HK-2 (cell line): Measurements from ENCODE around the gene PRDM16.

ENCODE experiments used
- DNase-seq: peaks from one replicate; pipeline ENCODE4 v3.0.0-alpha.2; 2018; ENCODE audit not compliant: unreplicated experiment

PRDM16 gene

DNA sequence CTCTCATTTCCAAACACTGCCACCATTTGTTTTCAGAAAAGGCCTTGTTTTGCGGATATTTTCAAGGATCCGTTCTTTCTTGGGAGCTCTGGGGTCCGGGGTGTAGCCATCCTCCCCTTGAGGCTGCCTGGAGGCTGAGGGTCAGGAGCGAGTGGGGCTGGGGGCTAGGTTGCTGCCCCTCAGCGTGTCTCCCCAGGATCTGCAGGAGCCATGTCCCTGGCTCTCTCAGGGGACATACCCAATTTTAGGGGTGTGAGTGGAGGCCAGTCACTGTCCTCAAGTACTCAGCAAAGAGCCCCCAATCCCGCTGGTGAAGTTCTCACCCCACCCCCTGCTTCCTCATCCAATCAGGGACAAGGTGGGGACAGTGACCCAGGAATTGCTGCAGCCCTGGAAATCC is 15.0 kb upstream of the PRDM16 start:
- no peak for DNase-seq

DNA sequence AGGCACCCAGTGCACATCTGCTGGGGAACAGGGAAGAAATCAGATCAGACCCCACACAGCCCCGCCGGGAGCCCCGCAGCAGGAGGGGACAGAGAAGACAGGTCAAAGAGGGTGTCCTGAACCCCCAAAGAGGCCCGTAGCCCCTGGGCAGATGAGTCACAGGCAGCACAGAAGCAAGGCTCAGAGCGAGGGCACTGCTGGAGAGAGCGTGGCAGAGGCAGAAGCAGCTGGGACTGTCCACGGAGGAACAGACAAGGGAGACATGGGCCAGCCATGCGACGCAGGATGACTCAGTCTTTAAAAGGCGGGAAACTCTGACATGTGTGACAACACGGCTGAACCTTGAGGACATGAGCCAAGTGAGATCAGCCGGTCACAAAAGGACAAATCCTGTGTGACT is 14.5 kb upstream of the PRDM16 start:
- DNase-seq: no peak

DNA sequence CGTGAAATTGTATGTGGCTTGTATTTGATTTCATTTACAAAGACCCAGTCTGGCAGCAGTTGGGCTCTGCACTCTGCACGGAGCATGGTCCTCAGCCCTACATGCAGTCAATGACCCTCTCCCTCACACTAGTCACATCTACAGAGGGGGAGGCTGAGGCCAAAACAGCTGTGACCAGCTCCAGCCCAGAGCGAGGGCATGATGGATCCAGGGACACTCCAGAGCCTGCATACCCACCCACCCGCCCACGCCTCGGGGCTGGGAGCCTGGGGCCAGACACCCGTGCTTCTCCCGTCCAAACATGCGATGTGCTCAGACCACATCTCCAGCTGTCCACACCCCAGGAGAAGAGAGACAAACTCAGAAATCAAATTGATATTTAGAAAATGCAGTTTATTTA is 14.0 kb upstream of the PRDM16 start:
- no peak for DNase-seq

DNA sequence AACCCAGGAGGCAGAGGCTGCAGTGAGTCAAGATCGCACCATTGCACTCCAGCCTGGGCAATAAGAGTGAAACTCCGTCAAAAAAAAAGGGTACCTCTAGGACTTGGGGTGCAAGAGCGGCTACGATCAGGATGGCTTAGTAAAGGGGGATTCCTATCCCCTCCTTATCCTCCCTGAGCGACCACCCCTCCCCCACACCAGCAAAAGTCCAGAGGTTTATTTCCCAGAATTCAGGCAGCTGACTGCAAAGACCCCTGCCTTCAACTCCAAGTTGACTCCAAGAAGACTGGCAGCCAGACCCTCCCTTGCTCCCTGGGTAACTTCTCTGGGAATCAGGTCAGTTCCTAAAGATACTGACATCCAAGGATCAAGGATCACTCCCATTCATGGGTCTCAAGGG is 12.4 kb upstream of the PRDM16 start:
- DNase-seq: no peak

DNA sequence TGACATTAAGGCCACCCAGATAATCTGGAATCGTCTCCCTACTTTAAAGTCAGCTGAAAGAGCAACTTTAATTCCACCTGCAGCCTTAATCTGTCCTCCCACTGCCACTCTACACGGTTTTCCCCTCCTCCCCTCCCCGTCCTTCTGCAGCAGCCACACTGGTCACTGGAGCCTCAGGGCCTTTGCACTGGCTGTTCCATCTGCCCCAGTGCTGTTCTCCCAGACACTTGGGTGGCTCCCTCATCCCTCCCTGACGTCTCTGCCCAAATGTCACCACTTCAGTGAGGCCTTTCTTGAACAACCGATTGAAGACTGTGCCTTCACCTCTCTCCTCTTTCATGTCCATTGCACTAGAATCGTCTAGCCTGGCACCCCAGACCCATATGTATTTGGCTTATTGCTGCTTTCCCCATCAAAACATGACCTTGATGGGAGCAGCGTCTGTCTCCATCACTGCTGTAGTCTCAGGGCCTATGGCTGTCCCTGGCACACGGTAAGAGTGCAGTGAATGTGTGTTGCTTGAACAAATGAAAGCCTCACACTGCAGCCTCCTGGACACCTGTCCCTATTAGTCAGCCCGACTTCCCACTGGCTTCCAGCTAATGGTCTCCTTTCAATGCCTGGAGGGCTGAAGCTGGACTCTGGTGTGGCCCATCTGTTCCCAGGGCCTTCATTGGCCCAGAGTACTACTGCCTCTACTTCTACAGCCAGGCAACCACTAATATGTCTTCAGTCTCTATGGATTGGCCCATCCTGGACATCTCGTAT is 10.6 kb upstream of the PRDM16 start:
- DNase-seq: no peak

DNA sequence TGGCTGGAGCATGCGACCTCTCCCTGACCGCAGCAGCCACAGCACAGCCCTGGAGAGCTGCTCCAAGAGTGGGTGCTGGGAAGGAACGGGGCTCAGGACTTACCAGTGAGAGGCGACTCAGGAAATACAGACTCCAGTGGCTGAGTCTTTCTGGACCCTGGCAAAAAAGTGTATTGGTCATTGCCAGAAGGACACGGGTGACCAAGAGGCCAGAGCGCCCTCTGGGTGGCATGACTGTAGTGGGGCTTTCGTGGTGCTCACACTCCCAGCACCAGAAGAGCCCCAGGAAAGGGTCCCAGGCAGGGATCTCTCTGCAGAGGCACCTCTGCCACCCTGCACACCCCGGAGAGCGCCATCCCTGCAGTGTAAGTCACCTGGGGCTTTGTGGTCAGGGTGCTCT is 8.9 kb upstream of the PRDM16 start:
- DNase-seq: no peak

DNA sequence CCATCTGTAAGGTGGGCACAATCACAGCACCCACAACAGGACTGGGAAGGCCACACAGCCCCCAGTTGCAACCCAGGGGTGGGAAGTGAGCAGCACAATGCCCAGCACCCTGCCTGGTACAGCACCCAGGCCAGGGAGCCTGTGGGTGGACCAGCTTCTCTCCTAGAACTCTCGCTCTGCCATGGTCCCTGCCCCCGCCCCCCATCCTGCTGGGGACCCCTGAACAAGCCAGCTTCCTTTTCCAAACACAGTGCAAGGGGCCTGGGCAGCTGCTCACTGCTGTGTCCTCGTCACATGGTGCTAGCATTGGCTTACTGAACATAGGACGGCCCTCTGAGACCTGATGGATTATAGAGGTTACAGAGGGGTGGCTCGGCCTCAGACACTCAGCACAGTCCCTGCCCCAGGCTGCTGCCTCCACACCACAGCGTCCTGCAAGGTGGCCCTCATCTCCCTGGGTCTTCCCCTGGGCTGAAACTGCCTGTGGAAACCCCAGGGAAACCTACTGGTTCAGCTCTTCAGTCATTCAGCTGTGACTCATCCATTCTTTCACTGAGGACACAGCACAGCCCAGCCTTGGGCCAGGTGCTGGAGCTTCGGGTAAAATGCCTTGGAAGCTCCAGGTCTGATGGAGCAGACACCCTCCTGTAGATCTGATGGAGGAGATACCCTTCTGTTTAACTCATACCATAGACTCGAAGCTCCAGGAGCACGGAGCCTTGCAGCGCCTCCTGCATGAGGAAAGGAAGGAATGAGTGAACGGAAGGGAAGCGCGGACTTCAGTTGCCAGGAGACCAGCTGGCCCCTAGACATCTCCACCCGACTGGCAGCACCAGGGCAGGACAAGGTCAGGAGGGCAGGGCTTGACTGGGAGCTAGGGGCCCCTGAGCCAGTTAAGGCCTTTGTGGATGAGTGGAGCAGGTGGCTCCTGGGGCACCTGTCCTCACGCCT is 8.1 kb upstream of the PRDM16 start:
- DNase-seq: no peak

DNA sequence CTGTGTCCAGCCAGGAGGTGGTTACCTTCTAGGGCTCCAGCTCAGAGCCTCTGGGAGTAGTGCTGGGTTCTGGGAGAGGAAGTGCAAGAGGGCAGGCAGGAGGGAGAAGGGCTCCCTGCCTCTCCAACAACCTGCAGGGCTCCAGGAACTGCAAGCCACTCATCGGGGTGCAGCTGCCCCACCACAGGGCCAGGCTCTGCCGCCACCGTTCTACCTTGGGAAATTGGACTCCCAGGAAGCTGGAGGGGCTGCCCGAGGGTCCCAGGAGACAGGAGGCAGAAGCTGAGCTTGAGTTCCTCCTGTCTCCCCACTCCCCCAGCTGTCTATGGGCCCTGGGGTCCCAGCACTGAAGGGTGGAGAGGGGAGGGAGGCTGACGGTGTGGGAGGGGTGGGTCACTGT is 7.4 kb upstream of the PRDM16 start:
- no peak for DNase-seq

DNA sequence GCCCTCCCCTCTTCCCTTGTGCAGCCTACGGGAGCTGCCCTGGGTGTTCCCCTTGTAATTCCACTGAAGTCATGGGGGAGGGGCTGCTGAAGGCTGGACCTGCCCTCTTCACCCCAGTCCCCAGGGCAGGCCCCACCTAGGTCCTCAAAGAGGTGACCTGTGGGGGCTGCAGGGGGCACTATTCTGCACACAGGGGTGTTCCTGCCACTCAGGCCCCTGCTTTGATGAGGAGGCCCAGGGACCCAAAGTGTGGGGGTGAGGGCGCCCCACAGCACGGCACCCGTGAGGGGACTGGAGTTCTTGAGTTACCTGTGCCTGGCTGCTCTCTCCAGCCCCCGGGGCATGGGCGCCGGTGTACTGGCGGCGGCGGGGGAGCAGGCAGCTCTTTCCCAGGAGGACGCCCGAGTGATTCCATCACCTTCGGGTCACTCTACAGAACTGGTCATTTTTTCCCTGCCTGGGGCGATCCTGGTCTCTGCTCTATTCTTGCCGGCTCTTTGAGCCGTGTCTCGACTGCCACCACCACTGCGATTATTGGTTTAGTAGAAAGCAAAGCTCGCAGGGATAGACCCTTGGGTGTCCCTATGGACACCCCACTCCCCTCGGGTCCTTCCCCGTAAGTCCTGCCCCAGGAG is 6.9 kb upstream of the PRDM16 start:
- DNase-seq: no peak

DNA sequence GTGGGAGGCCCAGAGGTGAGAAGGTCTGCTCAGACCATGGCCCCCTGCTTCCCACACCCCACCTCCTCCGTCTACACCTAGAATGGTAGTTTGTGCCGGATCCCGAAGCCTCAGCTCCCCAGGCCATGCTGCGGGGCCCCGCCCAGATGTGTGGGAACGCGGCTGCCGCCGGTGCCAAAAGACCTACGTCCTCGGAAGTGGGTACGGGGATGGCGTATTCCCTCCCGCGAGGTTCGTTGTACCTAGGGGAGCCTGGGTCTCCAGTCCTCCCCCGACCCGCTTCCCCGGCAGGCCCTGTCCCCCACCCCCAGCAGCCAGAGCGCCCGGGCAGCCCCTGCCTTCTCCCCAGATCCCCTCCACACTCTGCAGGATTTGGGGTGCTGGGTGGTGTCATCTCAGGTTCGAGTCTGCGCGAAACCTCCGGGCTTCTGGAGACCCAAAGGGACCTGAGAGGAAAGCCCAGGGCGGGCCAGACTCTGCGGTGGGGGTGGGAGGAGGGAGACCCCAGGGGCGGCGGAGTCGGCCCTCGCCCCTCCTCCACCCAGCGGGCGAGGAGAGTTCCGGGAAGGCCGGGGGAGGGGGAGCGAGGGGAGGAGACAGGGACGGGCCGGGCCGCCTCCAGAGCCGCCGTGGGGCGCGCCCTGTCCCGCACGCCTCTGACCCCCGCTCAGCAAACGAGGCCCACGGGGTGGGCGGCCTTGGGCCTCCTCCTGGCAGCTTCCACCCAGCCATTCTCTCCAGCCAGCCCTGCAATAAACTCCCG is 6.2 kb upstream of the PRDM16 start:
- DNase-seq: no peak

DNA sequence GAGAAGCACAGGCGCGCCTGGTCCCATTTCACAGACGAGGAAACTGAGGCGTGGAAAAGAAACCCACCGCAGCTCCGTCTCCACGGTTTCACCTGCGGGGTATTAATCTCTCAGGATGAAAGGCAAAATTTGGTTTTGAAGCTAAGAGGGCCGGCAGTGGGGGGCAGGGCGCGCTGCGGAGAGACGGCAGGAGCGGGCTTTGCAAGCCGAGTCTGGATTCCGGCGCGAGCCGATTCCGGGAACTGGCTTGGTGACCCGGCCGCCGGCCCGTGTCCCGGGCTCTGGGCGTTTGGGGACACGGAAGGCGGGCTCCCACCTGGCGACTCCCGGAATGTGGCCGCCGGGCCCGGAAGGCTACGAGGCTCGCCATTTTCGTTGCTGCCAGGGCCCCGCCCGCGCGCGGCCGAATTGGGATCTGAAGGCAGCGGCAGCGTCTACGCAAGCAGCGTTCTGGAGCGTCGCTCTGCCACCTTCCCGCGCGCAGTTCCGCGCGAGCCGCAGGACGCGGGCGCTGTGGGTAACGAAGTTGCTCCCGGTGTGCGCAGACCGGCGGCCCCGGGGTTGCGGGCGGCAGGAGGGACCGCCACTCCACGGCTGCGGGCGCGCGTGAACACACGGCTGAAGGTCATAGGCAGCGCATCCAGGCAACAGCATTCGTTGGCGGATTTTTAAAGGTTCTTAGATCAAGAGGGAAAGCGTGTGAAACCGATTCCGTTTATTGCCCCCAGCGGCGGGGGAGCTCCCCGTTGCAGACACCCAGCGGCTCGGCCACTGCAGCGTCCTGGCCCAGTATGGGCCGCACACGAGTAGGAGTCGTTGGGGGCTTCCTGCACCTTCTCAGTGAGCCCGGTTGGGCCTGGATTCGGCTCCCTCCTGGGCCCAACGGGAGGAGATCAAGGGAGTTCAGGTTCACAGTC is 5.4 kb upstream of the PRDM16 start:
- no peak for DNase-seq

DNA sequence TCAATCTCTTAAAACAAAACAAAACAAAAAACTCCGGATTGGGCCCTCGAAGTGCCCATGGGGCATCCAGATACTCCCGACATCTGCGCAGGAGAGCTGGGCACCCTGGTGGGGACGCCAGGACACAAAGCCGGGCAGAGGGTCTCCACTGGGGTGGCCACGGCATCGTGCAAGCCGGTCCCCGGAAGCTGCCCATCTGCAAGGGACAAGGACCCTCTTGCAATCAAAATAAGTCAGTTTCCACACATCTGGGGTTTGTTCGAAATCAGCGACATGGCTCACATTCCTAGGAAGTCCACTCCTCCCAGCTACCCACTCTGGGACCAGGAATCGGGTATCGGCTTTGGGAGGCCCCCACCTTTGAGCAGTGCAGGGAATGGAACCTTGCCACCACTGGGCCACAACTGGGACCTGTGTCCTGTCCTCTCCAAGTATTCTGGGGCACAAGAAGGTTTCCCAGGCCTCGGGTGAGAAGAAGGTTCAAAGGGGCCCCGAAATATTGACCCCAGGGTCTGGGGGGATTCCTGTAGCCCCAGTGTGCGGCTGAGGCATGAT is 4.6 kb upstream of the PRDM16 start:
- DNase-seq: no peak

DNA sequence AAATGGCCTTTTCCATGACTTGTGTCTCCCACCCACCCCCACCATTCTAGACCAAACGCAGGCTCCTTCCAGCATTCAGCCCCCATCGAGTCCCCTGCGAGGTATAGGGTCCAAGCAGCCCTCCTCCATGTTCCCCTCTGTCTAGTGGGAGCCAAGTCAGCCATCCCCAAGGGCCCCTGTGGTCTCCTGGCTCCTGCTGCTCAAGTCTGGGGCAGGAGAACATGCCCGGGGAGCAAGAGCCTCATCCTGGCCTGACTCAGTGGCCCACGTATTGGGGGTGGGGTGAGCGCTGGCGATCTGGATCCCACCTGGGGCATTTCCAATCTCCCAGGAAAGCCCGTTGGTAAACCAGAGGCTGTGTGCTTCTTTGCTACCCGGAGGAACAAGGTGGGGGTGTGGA is 4.1 kb upstream of the PRDM16 start:
- no peak for DNase-seq

DNA sequence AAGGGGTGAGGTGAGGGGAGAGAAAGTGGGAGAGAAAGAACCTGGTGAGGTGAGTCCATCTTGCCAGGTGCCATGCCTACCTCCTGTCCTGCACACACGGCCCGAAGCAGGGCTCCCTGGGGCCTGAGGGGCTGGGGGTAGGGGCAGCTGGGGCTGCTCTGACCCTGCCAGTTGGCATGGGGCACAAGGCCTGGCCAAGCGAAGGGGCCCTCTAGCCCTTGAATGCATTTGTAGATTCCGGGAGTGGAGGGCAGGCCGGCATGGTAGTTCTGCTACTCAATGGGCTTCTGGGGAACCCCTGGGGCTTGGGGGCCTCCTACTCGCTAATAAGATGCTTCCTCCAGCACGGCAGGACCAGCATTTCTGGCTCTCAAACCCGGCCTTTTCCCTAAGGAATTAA is 3.6 kb upstream of the PRDM16 start:
- DNase-seq: no peak

DNA sequence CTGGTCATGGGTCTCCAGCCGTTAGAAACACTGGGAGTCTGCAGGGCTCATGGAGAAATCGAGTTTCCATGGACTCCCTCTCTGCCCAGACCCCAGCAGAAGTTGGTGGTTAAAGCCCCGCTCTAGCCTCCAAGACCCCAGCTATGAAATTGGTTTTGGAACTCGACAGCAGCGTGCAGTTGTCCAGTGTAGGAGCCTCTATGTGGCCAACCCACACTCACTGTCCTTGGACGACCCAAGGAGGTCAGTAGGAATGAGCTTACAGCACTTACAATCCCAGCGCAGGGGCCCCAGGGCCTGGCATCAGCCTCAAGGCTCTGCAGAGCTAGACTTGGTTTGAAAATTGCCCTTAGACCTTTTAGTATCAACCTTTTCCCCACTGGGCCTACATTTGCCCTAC is 3.2 kb upstream of the PRDM16 start:
- DNase-seq: no peak

DNA sequence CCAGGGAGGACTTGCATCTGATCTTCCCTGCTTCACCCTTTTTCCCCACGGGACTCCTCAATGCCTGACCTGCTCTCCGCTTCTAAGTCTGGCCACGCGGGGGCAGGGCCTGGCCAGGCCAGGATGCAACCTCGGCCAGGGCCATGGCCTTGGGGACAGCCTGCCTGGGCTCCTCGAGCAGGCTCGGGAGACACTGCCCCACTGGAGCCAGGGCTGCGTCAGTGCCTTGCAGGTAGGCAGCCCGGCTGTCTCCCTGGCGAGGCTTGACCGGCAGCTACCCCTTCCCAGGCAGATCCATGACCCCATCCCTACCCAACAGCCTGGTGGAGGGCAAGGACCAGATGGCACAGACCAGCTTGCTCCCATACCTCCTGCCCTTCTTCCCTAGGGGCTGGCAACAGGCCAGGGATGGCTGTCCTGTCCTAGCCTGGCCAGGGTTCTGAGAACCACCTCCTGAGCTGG is 2.7 kb upstream of the PRDM16 start:
- peak; percentile 40 for DNase-seq

DNA sequence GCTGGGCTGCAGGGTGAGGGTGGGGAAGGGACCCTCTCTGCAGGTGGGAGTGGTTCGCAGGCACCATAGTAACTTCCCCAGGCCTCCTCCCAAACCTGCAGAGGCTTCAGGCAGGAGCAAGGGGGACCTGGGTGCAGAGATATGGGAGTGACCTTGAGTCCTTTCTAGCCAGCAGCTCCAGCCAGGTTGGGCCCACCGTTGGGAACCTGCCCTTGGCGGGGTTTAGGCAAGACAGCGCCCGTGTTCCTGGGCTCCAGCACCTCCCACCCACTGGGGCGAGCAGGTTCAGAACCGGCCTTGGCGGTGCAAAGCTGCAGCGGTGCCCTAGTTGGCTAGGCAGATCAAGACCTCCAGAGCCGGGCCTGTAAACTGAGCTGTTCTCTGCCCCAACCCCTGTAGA is 2.2 kb upstream of the PRDM16 start:
- no peak for DNase-seq

DNA sequence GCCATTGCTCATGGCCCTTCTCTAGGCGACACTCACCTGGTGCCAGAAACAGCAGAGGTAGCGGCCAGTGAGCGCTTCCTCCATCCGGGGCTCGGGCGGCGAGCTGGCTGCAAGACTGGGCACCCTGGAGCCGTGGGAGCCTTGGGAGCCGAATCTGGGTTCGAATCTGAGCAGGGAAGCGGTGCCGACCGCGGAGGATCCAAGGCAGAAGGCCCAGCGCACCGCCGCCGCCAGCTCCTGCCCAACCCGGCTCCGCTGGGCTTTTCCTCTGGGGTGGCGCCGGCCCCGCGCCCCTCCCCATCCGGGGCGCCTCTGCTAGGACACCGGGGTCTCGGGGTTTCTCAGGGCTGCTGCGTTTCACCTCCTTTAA is 1.7 kb upstream of the PRDM16 start:
- no peak for DNase-seq

DNA sequence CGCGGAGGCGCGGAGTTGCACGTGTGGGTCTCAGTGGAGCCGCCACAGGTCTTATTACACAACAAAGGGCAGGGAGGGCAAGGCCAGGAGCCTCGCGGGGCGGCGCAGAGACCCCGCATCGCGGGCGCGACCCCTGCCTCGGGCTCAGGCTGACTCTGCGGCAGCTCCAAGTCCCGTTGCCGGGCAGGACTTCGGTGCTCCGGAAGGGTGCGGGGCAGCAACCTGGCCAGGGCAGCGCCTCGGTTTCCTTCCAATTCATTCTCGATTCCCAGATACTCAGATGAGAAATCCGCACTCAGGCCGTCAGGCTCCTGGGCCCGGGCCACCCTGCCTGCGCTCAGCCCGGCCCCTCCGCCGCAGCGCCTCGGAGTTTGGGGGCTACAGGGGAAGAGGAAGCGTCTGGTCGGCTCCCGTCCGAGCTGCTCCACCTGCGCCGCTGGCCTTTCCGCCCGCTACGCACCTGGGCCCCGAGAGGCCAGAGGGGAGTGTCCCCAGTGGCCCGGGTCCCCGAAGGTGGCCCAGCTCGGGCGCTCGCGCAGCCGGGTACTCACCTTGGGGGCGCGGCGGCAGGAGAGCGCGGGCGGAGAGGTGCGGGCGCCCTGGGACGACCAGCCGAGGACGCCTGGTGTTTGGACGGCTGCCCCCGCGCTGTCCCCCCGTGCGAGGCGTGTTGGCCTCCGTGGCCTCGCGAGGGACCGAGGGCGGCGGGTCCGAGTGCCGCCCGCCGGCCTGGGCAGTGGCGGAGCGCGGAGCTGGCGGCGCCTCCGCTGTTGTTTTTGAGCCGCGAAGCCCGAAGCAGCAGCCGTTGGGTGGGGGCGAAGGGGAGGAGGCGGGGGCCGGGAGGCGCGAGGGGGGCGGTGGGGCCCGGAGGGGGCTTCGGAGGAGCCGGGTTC is 1.1 kb upstream of the PRDM16 start:
- DNase-seq: no peak
